ENCODE measurements around the gene SUPT4H1.

Gene SUPT4H1

GRCh38 chr17:58375811-58376210 lies 23.8 kb upstream of the SUPT4H1 start:
- no peak for TF ChIP-seq CTCF (conservative IDR thresholded peaks at IDR 0.05; ENCODE audit: low read depth, low read length)
- DNase-seq (ENCODE audit: low read depth), result no peak
- H3K4me3 ChIP-seq (ENCODE audit: low read depth, low read length), result no peak overlapping the region

- no peak for DNase-seq (ENCODE audit: low read depth)
- H3K4me3 ChIP-seq (ENCODE audit: low read depth, low read length), result no peak overlapping the region
- no peak for TF ChIP-seq CTCF (conservative IDR thresholded peaks at IDR 0.05; ENCODE audit: low read depth, low read length)
Observed at GRCh38 chr17:58375256-58375655, 23.3 kb upstream of the SUPT4H1 start.

- H3K4me3 ChIP-seq (ENCODE audit: low read depth, low read length), result no peak overlapping the region
- TF ChIP-seq CTCF (conservative IDR thresholded peaks at IDR 0.05; ENCODE audit: low read depth, low read length), result no peak
- DNase-seq (ENCODE audit: low read depth), result no peak
Observed at GRCh38 chr17:58373923-58374322, 21.9 kb upstream of the SUPT4H1 start.

GRCh38 chr17:58373003-58373402 lies 21.0 kb upstream of the SUPT4H1 start:
- TF ChIP-seq CTCF (conservative IDR thresholded peaks at IDR 0.05; ENCODE audit: low read depth, low read length), result no peak
- no peak for DNase-seq (ENCODE audit: low read depth)
- no peak overlapping the region for H3K4me3 ChIP-seq (ENCODE audit: low read depth, low read length)

GRCh38 chr17:58371300-58371950 lies 19.4 kb upstream of the SUPT4H1 start:
- DNase-seq (ENCODE audit: low read depth), result no peak
- no peak for TF ChIP-seq CTCF (conservative IDR thresholded peaks at IDR 0.05; ENCODE audit: low read depth, low read length)

GRCh38 chr17:58370716-58371115 lies 18.7 kb upstream of the SUPT4H1 start:
- H3K4me3 ChIP-seq (ENCODE audit: low read depth, low read length), result no peak overlapping the region
- DNase-seq (ENCODE audit: low read depth), result no peak
- TF ChIP-seq CTCF (conservative IDR thresholded peaks at IDR 0.05; ENCODE audit: low read depth, low read length), result no peak

More at GRCh38 chr17:58371300-58371950, 19.4 kb upstream of the SUPT4H1 start:
- H3K4me3 ChIP-seq (ENCODE audit: low read depth, low read length), result no peak overlapping the region

GRCh38 chr17:58370309-58370708 lies 18.3 kb upstream of the SUPT4H1 start:
- H3K4me3 ChIP-seq (ENCODE audit: low read depth, low read length), result no peak overlapping the region
- no peak for DNase-seq (ENCODE audit: low read depth)
- no peak for TF ChIP-seq CTCF (conservative IDR thresholded peaks at IDR 0.05; ENCODE audit: low read depth, low read length)
